ENCODE data around the gene MYRF. TPM values are rescaled to one million over a fixed set of nuclear protein-coding genes. Genes with fewer than 3 reads are reported as not detected.

Gene MYRF
- total RNA-seq, 1 donor from 2014 or later, result 0.78 TPM

GRCh38 chr11:61750631-61751273 lies 1.7 kb upstream of the MYRF start:
- no peak for ATAC-seq (ENCODE audit: low read depth)
- H3K36me3 Mint-ChIP-seq (ENCODE audit: low read depth), result no peaks in the 10 kb centered on the region
- H3K27me3 Mint-ChIP-seq, result peaks cover 34% of the 10 kb centered on the region
- DNase-seq, result no peak
- POLR2A ChIA-PET, result interaction anchor here (0.7 kb wide), 1 partner anchor 766 kb away, joined by 3 read pairs; no protein-coding TSS in a partner anchor
- no peaks in the 10 kb centered on the region for H3K9me3 Mint-ChIP-seq
- H3K4me1 Mint-ChIP-seq, result peaks cover 7% of the 10 kb centered on the region
- H3K4me3 Mint-ChIP-seq, result no peak overlapping the region
- CTCF ChIA-PET, result interaction anchor here (0.9 to 2.5 kb wide), 6 partner anchors 15 to 358 kb away, joined by 3 to 8 read pairs (median 4); no protein-coding TSS in a partner anchor
- no peak for TF ChIP-seq CTCF (IDR thresholded peaks at IDR 0.05)
- intact Hi-C loops (cut with micrococcal nuclease), result loop anchor here (5.0 kb wide), 1 partner anchor 42 kb away; the partner anchor contains the start of genes FEN1 and TMEM258
- H3K27ac Mint-ChIP-seq, result no peak overlapping the region

- POLR2A ChIA-PET, result no interaction called here
- no peak for DNase-seq
- Mint-ChIP-seq H3K4me1 (peaks cover 13% of the 10 kb centered on the region), H3K27ac (no peak overlapping the region), H3K9me3 (no peaks in the 10 kb centered on the region), H3K27me3 (peaks cover 34% of the 10 kb centered on the region), H3K4me3 (no peak overlapping the region), H3K36me3 (ENCODE audit: low read depth) (no peaks in the 10 kb centered on the region)
- ATAC-seq (ENCODE audit: low read depth), result no peak
- TF ChIP-seq CTCF (IDR thresholded peaks at IDR 0.05), result no peak
- intact Hi-C loops (cut with micrococcal nuclease), result loop anchor here (5.0 kb wide), 1 partner anchor 41 kb away; the partner anchor contains the start of genes FEN1 and TMEM258
- CTCF ChIA-PET, result interaction anchor here (0.9 to 2.2 kb wide), 5 partner anchors 15 to 357 kb away, joined by 3 to 5 read pairs (median 4); no protein-coding TSS in a partner anchor
These were observed 1.1 kb upstream of the MYRF start for GRCh38 chr11:61751384-61751783.

- H3K9me3 Mint-ChIP-seq, result no peaks in the 10 kb centered on the region
- DNase-seq, result no peak
- no peak for ATAC-seq (ENCODE audit: low read depth)
- H3K27me3 Mint-ChIP-seq, result peaks cover 34% of the 10 kb centered on the region
- H3K4me3 Mint-ChIP-seq, result peak overlapping the region; percentile 77
- intact Hi-C loops (cut with micrococcal nuclease), result loop anchor here (1.0 to 5.0 kb wide), 2 partner anchors 23 to 39 kb away; partner anchors contain the start of genes FEN1 and TMEM258
- no peaks in the 10 kb centered on the region for H3K36me3 Mint-ChIP-seq (ENCODE audit: low read depth)
- no peak for TF ChIP-seq CTCF (IDR thresholded peaks at IDR 0.05)
- ChIA-PET POLR2A (no interaction called here), CTCF (interaction anchor here (0.6 to 1.8 kb wide), 2 partner anchors 13 to 355 kb away, joined by 3 to 8 read pairs; no protein-coding TSS in a partner anchor)
- H3K4me1 Mint-ChIP-seq, result peaks cover 21% of the 10 kb centered on the region
- no peak overlapping the region for H3K27ac Mint-ChIP-seq
These were observed 587 bp downstream of the MYRF start for GRCh38 chr11:61752925-61753521.

- ChIA-PET CTCF (interaction anchor here (0.6 to 1.8 kb wide), 2 partner anchors 12 to 354 kb away, joined by 3 to 8 read pairs; no protein-coding TSS in a partner anchor), POLR2A (no interaction called here)
- Mint-ChIP-seq H3K27me3 (peaks cover 34% of the 10 kb centered on the region), H3K4me1 (peaks cover 21% of the 10 kb centered on the region), H3K4me3 (peak overlapping the region; percentile 6), H3K36me3 (ENCODE audit: low read depth) (no peaks in the 10 kb centered on the region), H3K27ac (no peak overlapping the region), H3K9me3 (no peaks in the 10 kb centered on the region)
- ATAC-seq (ENCODE audit: low read depth) (no peak), DNase-seq (no peak)
- intact Hi-C loops (cut with micrococcal nuclease), result loop anchor here (5.0 kb wide), 1 partner anchor 39 kb away; the partner anchor contains the start of genes FEN1 and TMEM258
- TF ChIP-seq CTCF (IDR thresholded peaks at IDR 0.05), result no peak
These were observed 1.2 kb downstream of the MYRF start for GRCh38 chr11:61753672-61754071.
